Lower lobe of right lung (tissue), 2 donors: ENCODE measurements around the gene RNU1-1. TPM values are rescaled to one million over a fixed set of nuclear protein-coding genes. Genes with fewer than 3 reads are reported as not detected.
A peak's percentile ranks its signal among the peaks of the same experiment; 100 is the strongest.
"Not testable (repeated sequence)": the region's sequence is repeated elsewhere in the genome, so short reads cannot be mapped to it uniquely, and the experiment has no call there.

Source experiments
- ATAC-seq, 2 donors: fragments of 200-7000 bp; cut with Tn5 transposase; one replicate each; pipeline ENCODE4 v1.9.1; 2020 to 2022; ENCODE audit warnings: mild to moderate bottlenecking in 2 of 2, moderate library complexity in 2 of 2
- DNase-seq: peaks from one replicate; pipeline ENCODE4 v3.0.0-alpha.2; 2020
- H3K27ac ChIP-seq: fragments of 200-600 bp; one replicate; pipeline ENCODE4 v1.8.0; 2022
- H3K27me3 ChIP-seq: fragments of 200-600 bp; one replicate; pipeline ENCODE4 v1.8.0; 2022; ENCODE audit warnings: low read depth
- H3K36me3 ChIP-seq: fragments of 200-600 bp; one replicate; pipeline ENCODE4 v1.8.0; 2022; ENCODE audit warnings: mild to moderate bottlenecking
- H3K4me1 ChIP-seq: fragments of 200-600 bp; one replicate; pipeline ENCODE4 v1.8.0; 2022
- H3K4me3 ChIP-seq: fragments of 200-600 bp; one replicate; pipeline ENCODE4 v1.8.0; 2022; ENCODE audit warnings: mild to moderate bottlenecking
- H3K9me3 ChIP-seq: fragments of 200-600 bp; one replicate; pipeline ENCODE4 v1.8.0; 2022
- intact Hi-C: fragments of 100-400 bp; cut with DNase I; formaldehyde crosslinking; loops from one replicate; pipeline ENCODE4 v1.11.0; 2022
- total RNA-seq: library from RNA; stranded (reverse); fragmentation: NEBNext Ultra II Directional; extraction: Animal tissue kit (Norgen Biotek cat#: 25700); gene quantifications from one replicate; pipeline ENCODE4 v1.2.1, GENCODE V29; 2021
- TF ChIP-seq, protein P1 (sequence below): fragments of 200-600 bp; IDR thresholded peaks from one replicate; pipeline ENCODE4 v1.8.0; 2022; ENCODE audit warnings: antibody characterized with exemption, mild to moderate bottlenecking
- donor health status: DM: no; HTN: yes; CAD: no; lungs with severe emphysema.

Gene RNU1-1
- total RNA-seq, 1 donor from 2014 or later: 6,803 TPM

GRCh38 chr1:16535898-16536297, 21.8 kb upstream of the RNU1-1 start:
- H3K4me3 ChIP-seq, intact Hi-C loops: not testable (repeated sequence)
- ATAC-seq: peak; percentile 26 to 53

GRCh38 chr1:16535487-16535886, 21.4 kb upstream of the RNU1-1 start:
- H3K4me3 ChIP-seq: peak overlapping the region; percentile 35
- DNase-seq, H3K36me3 ChIP-seq, H3K27me3 ChIP-seq, intact Hi-C loops, H3K4me1 ChIP-seq, H3K9me3 ChIP-seq, H3K27ac ChIP-seq: not testable (repeated sequence)
- peak; percentile 34 to 56 for ATAC-seq

More at GRCh38 chr1:16535898-16536297, 21.8 kb upstream of the RNU1-1 start:
- H3K4me1 ChIP-seq, DNase-seq, H3K36me3 ChIP-seq, H3K27ac ChIP-seq, H3K9me3 ChIP-seq, H3K27me3 ChIP-seq: not testable (repeated sequence)

GRCh38 chr1:16534829-16535456, 20.9 kb upstream of the RNU1-1 start:
- H3K4me1 ChIP-seq, H3K27ac ChIP-seq, H3K27me3 ChIP-seq, H3K36me3 ChIP-seq, DNase-seq, intact Hi-C loops, H3K9me3 ChIP-seq: not testable (repeated sequence)
- peak overlapping the region; percentile 35 for H3K4me3 ChIP-seq
- peak; percentile 78 to 84 for ATAC-seq

- peak; percentile 45 to 74 for ATAC-seq
- H3K27me3 ChIP-seq, H3K36me3 ChIP-seq, intact Hi-C loops, H3K4me1 ChIP-seq, DNase-seq, H3K27ac ChIP-seq, H3K9me3 ChIP-seq: not testable (repeated sequence)
- peak overlapping the region; percentile 21 for H3K4me3 ChIP-seq
Measured at GRCh38 chr1:16534239-16534828, 20.2 kb upstream of the RNU1-1 start.

- H3K9me3 ChIP-seq, intact Hi-C loops, DNase-seq, H3K27me3 ChIP-seq, H3K4me1 ChIP-seq, ATAC-seq, H3K4me3 ChIP-seq, H3K27ac ChIP-seq, H3K36me3 ChIP-seq: not testable (repeated sequence)
Measured at GRCh38 chr1:16532235-16532991, 18.3 kb upstream of the RNU1-1 start.

GRCh38 chr1:16528338-16528737, 14.3 kb upstream of the RNU1-1 start:
- H3K9me3 ChIP-seq, H3K27ac ChIP-seq, DNase-seq, H3K4me1 ChIP-seq, H3K36me3 ChIP-seq, intact Hi-C loops, H3K27me3 ChIP-seq, H3K4me3 ChIP-seq, ATAC-seq: not testable (repeated sequence)

- not testable (repeated sequence) for H3K27ac ChIP-seq, DNase-seq
- peak; percentile 71 for ATAC-seq
Measured at GRCh38 chr1:16525769-16526168, 11.7 kb upstream of the RNU1-1 start.

GRCh38 chr1:16521679-16522078, 7.6 kb upstream of the RNU1-1 start:
- intact Hi-C loops, H3K4me1 ChIP-seq, DNase-seq, H3K4me3 ChIP-seq, ATAC-seq, H3K36me3 ChIP-seq, H3K9me3 ChIP-seq, H3K27ac ChIP-seq: not testable (repeated sequence)
- peaks cover 17% of the 10 kb centered on the region for H3K27me3 ChIP-seq

More at GRCh38 chr1:16525769-16526168, 11.7 kb upstream of the RNU1-1 start:
- intact Hi-C loops, H3K36me3 ChIP-seq, H3K4me1 ChIP-seq, H3K27me3 ChIP-seq, H3K9me3 ChIP-seq, H3K4me3 ChIP-seq: not testable (repeated sequence)

- Histone ChIP-seq H3K9me3 (no peaks in the 10 kb centered on the region), H3K27ac (no peak overlapping the region), H3K4me1 (no peaks in the 10 kb centered on the region), H3K27me3 (peaks cover 17% of the 10 kb centered on the region), H3K4me3 (no peak overlapping the region), H3K36me3 (no peaks in the 10 kb centered on the region)
- ATAC-seq (no peak), DNase-seq (no peak)
- intact Hi-C loops: no loop called here
- TF ChIP-seq, protein P1, sequence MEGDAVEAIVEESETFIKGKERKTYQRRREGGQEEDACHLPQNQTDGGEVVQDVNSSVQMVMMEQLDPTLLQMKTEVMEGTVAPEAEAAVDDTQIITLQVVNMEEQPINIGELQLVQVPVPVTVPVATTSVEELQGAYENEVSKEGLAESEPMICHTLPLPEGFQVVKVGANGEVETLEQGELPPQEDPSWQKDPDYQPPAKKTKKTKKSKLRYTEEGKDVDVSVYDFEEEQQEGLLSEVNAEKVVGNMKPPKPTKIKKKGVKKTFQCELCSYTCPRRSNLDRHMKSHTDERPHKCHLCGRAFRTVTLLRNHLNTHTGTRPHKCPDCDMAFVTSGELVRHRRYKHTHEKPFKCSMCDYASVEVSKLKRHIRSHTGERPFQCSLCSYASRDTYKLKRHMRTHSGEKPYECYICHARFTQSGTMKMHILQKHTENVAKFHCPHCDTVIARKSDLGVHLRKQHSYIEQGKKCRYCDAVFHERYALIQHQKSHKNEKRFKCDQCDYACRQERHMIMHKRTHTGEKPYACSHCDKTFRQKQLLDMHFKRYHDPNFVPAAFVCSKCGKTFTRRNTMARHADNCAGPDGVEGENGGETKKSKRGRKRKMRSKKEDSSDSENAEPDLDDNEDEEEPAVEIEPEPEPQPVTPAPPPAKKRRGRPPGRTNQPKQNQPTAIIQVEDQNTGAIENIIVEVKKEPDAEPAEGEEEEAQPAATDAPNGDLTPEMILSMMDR: no peak
Measured at GRCh38 chr1:16521288-16521583, 7.2 kb upstream of the RNU1-1 start.

DNA sequence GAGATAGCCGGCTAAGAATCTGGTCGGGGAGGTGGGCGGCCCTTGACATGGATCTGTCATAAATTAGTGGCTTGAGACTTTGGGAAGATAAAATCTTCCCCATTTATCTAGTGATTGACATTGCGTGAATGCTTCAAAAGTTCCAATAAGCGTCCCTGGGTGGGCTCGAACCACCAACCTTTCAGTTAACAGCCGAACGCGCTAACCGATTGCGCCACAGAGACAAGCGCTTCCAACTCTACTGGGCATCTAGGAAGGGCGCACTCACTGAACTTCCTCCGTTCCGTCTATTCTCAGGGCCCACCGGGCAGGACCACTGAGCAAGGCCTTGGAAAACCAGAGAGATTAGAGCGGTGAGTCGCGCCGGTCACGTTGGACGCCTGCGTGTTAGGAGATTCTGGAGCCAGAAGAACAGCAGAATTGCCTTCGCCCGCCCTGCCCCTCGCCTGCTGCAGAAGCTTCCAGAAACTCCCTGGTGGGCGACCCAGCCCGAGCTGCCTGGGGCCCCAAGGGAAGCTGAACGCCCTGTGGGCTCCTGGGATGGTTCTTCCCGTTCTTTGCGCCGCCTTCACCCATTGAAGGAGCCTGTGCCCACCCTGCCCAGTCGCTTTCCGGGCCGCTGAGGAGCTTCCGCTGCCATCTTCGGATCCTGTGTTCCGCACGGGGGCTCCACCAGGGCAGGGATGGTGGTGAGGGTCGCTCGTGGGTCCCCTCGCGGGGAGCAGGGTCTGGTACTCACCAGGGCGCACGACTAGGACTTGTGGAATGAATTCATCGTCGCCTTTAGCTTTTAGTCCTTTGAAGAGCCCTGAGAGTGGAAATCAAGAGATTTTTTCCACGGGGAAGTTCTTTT, 6.6 kb upstream of the RNU1-1 start:
- intact Hi-C loops, ATAC-seq, DNase-seq: not testable (repeated sequence)

DNA sequence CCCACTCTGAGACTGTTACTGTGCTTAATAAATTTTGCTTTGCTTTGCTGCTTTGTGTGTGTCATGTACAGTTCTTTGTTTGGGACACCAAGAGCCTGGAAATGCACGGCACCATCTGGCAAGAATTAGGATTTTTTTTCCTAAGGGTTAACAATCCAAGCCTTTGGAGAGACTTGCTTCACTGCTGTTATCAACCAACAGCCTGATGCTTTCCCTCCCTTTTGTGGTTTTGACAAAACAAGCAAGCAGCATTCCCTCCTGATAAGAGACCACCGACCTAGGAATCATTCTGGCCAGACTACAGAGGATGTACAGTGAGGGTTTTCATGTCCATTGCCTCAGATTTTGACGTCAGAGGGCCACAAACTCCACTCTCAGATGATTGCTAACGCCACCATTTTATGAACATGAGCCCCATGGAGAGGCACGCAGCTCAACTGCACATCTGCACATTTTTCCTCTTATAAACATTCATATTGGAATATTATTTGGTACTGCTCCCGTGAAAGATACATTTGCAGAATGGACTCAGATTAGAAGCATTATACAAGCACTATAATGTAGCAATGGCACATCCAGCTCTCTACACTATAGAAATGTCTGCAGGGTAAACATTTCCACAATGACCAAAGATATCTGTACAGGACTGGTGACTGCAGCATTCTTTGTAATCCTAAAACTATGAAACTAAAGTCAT, 5.3 kb upstream of the RNU1-1 start:
- intact Hi-C loops, H3K9me3 ChIP-seq, DNase-seq, H3K27ac ChIP-seq, H3K36me3 ChIP-seq, H3K4me3 ChIP-seq, ATAC-seq, H3K4me1 ChIP-seq: not testable (repeated sequence)
- peaks cover 17% of the 10 kb centered on the region for H3K27me3 ChIP-seq

More for the DNA sequence above, 6.6 kb upstream of the RNU1-1 start:
- H3K4me3 ChIP-seq: peak overlapping the region; percentile 8
- peaks cover 17% of the 10 kb centered on the region for H3K27me3 ChIP-seq
- H3K36me3 ChIP-seq, H3K9me3 ChIP-seq, H3K27ac ChIP-seq, H3K4me1 ChIP-seq: not testable (repeated sequence)

DNA sequence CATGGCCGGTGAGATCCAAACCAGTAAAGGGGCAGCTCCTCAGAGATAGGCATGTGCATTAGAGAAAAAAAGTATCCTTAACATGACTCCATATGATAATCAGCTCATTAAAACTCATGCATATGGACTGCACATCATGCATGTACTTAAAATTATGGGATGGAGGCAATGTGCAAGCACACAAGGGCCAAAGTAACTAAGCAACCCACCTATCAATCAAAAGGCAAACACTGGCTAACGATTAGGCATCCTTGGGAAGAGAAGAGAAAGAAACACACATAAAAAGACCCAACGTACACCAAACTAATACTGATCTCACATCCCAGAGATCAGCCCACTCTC, 4.8 kb upstream of the RNU1-1 start:
- H3K4me3 ChIP-seq, intact Hi-C loops, ATAC-seq, DNase-seq, H3K27ac ChIP-seq, H3K4me1 ChIP-seq, H3K36me3 ChIP-seq, H3K9me3 ChIP-seq: not testable (repeated sequence)
- H3K27me3 ChIP-seq: peaks cover 17% of the 10 kb centered on the region
